ENCODE results near the gene SAMD4A.

Gene SAMD4A

DNA sequence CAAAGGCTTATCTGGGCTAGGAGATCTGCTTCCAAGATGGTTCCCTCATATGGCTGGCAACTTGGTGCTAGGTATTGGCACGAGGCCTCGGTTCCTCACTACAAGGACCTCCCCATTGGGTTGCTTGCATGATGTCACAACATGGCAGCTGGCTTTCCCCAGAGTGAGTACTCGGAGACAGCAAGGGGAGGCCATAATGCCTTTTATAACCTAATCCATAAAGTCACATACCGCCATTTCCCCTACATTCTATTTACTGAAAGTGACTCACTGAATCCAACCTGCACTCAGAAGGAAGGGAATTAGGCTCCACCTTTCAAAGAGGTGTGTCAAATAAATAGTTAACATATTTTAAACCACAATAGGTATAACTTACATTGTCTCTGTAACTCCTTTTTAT, 130.9 kb downstream of the SAMD4A start:
- no peak for DNase-seq (ENCODE audit: low read depth in 3 of 3, low spot score in 1 of 3)

DNA sequence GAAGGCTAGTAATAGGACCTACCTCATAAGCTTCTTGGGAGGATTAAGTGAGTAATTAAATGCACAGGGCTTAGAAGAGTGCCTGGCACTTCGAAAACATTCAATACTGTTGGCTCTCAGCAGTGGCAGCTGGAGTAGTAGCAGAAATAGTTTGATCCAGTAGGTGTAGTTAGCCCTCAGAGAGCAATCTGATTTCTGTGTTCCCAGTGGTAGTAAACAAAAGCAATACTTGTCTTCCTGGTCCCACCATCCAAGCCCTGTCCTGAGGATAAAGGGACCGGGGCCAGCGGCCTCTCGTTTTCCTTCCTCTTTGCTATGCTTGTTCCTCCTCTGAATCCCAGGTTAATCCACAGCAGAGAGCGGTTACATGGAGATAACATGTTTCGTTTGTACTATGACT, 131.6 kb downstream of the SAMD4A start:
- DNase-seq (ENCODE audit: low read depth in 3 of 3, low spot score in 1 of 3), result no peak

DNA sequence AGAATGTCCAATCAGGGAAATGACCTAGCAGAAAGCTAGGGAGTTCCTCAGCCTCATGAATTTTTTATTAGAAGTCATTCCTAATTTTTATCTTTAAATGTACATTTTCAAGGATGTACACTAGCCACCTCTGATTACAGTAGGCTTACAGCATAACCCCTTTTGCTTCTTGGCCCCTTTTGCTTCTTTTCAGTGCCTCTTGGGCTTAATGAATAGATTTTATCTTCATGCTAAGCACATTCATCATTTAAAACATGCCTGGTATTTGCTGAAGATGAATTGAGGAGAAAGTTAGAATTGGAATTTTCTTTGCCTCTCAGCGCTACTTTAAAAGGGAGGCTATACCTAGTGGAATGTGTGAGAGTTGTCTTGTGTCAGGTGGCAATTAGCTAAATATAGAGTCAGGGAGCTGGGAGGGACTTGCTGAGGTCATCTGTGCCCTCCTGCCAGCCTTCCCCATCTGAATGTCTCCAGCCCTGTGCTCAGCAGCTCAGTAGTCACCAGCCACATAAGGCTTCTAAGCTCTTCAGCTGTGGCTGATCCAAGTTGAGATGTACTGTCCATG, 132.1 kb downstream of the SAMD4A start:
- DNase-seq (ENCODE audit: low read depth in 3 of 3, low spot score in 1 of 3), result no peak

DNA sequence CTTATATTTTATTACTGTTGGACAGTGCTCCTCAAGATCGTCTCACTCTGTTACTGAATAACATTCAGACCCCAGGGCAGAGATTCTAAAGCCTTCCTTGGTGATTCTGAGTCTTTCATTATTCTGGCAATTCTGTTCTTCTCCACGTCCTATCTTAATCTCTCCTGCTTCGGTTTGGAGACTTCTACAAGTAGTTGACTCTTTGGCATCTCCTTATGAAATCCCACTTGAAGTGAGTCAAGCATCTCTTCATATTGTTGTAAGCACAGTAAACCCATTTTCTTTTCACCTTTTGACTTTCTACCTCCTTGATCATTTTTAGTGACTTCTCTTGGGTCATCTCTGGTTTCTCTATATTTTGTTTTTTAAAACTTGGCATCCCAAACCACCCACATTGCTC, 132.8 kb downstream of the SAMD4A start:
- no peak for DNase-seq (ENCODE audit: low read depth in 3 of 3, low spot score in 1 of 3)

DNA sequence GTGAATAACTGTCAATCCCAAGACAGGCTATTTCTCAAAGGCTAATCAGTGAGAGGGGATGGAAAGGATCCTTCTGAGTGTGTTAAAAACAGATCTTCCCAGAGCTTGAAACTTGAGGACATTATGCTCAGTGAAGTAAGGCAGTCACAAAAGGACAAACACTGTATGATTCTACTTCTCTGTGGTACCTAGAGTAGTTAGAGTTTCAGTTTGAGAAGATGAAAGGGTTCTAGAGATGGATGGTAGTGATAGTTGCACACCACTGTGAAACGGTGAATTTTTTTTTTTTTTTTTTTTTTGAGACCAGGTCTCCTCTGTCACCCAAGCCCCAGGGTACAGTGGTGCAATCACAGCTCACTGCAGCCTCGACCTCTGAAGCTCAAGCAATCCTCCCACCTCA, 133.8 kb downstream of the SAMD4A start:
- DNase-seq (ENCODE audit: low read depth in 3 of 3, low spot score in 1 of 3), result no peak

DNA sequence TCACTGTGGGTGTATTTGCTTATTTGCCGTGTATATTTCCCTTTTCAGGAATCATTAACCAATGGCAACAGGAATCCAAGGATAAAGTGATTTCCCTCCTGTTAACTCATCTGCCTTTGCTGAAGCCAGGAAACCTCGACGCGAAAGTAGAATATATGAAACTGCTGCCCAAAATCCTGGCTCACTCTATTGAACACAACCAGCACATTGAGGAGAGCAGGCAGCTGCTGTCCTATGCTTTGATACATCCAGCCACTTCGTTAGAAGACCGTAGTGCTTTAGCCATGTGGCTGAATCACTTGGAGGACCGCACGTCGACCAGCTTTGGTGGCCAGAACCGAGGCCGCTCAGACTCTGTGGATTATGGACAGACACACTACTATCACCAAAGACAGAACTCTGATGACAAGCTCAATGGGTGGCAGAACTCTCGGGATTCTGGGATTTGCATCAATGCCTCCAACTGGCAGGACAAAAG, 135.1 kb downstream of the SAMD4A start:
- DNase-seq (ENCODE audit: low read depth in 3 of 3, low spot score in 1 of 3), result no peak

DNA sequence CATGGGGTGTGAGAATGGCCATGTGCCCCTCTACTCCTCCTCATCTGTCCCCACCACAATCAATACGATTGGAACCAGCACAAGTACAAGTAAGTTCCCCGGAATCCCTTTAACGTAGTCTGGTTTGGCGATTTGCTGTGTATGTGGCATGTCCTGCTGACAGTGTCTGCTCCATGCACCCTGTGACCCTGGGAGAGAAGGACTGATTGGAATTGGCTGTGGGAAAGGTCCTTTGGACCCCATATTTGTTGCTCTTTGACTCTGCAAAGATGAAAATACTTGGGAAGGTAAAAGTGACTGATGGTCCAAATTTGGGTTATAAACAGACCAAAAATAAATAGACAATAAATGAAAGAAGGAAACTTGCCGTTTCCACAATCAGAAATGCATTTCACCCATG, 135.6 kb downstream of the SAMD4A start:
- DNase-seq (ENCODE audit: low read depth in 3 of 3, low spot score in 1 of 3), result no peak

DNA sequence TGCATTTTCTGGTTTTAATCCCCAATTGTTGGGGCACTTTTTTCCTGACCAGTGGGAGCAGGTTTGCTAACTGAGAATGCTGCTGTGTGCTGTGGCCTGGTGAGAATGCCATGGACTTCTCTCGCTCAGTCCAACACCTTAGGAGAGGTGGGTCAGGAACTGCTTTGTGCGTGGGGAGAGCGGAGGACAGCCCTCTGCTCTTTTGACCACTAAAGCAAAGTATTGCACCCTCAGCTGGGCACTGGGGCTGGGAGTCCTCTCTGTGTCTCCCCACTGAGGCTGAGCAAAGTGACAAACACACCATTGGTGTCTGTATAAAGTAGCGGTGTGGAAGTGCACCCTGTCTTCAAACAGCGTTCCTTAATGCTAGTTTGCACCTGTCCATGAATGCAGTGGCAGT, 136.2 kb downstream of the SAMD4A start:
- no peak for DNase-seq (ENCODE audit: low read depth in 3 of 3, low spot score in 1 of 3)

DNA sequence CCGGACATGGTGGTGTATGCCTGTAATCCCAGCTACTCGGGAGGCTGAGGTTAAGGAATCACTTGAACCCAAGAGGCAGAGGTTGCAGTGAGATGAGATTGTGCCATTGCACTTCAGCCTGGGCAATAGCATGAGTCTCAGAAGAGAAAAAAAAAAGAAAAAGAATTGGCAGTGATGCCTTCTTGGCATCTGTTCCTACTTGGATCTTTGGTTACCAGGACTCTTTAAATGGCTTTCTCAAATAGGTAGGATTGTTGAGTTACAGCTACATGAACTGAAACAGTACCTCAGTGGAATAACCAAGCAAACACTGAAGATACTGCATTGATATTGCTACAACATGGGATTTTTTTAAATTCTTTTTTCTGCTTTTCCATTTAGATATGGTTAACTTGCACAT, 136.8 kb downstream of the SAMD4A start:
- DNase-seq (ENCODE audit: low read depth in 3 of 3, low spot score in 1 of 3), result no peak

DNA sequence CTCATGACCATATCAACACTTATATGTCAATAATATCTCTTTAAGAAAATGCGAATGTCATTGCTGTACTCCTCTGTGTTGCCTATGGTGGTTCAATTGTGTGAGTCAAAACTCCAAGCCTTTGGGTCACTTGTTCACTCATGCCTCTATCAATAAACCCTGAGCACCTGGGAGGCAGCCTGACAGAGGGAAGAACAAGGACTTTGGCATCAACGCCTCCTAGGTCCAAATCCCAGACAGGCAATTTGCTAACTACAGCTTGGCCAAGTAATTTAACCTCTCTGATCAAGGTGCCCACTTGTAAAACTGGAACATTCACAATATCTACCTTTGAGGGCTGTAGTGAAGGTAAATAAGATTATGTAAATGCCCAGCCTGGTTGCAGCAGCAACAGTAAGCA, 137.8 kb downstream of the SAMD4A start:
- no peak for DNase-seq (ENCODE audit: low read depth in 3 of 3, low spot score in 1 of 3)

DNA sequence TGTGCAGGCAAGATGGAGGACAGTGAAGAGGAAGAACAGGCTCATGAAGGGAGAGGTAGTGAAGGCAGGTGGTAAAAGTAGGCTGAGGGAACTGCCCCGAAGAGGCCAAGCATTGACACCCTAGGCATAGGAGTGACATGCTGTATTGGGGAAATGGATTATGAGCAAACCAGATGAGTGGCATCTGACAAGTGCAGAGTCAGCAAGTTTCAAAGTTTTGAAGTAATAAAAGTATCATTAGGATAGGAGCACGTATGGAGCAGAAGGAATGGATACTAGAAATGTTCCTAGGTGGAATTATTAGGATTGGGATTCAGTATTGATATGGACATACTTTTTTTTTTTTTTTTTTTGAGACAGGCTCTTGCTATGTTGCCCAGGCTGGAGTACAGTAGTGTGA, 139.8 kb downstream of the SAMD4A start:
- DNase-seq (ENCODE audit: low read depth in 3 of 3, low spot score in 1 of 3), result no peak

DNA sequence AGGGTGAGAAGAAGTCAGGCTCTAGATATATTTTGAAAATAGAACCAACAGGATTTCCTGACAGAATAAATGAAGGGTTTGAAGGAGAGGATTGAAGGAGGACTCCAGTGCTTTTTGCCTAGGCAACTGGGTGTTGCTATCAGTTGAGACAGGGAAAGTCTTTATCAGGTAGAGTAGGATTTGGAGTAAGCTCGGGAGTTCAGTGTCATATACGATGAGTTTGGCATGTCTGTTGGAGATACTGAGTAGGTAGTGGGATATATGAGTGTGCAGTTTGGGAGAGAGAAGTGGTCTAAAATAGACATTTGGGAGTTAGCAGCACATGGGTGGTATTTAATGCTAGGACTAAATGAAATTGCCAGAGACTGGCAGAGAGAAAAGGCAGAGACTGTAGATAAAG, 141.2 kb downstream of the SAMD4A start:
- no peak for DNase-seq (ENCODE audit: low read depth in 3 of 3, low spot score in 1 of 3)

DNA sequence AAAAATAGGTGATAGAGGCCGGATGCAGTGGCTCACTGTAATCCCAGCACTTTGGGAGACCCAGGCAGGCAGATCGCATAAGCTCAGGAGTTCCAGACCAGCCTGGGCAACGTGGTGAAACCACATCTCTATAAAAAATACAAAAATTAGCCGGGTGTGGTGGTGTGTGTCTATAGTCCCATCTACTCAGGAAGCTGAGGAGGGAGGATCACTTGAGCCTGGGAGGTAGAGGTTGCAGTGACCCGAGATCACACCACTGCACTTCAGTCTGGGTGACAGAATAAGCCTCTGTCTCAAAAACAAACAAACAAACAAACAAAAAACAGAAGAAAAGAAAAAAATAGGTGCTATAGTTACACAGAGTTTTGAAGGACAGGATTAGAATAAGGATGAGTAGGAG, 142.1 kb downstream of the SAMD4A start:
- no peak for DNase-seq (ENCODE audit: low read depth in 3 of 3, low spot score in 1 of 3)

DNA sequence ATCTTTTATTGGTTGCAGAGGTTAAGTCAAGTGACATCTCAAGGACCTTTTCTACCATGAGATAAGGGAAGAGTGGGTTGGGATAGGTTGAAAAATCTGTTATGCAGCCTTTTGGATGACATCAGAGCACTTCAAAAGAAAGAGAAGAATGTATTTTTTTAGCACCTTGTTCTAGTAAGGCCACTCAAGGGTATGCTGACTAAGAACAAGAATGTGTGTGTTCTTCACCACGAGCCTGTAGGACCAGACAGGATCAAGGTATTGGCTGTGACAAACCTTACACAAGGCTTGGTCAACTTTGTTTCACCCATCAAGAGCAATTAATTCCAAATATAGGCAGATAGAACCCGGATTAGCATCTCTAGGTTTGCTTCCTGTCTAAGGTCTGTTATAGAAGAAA, 142.5 kb downstream of the SAMD4A start:
- DNase-seq (ENCODE audit: low read depth in 3 of 3, low spot score in 1 of 3), result no peak

DNA sequence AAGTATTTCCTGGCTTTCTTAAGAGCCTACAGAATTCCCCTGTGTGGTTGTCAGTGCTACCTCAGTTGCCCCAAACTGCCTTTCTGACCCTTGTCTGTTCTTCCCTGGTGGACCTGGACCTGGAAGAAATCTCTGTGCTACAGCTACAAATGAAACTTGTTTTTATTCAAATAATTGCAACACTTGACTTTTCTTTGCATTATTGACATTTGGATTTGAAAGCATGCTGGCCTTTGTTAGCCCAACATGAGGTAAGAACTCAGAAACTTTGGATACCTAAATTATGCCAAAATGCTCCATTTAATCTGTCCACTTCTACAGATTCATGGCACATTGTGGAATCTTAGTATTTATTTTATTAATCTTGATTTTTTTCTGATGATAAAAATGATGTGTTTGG, 142.9 kb downstream of the SAMD4A start:
- DNase-seq (ENCODE audit: low read depth in 3 of 3, low spot score in 1 of 3), result no peak

DNA sequence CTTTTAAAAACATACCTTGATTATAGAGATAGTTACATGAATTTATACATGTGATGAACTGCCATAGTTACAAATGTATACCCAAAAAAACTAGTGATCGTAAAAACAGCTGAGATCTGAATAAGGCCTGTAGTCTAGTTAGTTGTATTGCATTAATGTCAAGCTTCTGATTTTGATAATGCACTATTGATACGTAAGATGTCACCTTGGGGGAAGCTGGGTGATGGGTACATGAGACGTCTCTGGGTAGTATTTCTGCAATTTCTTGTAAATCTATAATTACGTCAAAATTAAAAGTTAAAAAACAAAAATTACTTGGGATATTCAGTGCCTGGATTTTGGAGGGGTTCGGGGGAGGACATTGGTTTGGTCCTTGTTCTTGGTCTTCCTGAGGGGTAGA, 144.4 kb downstream of the SAMD4A start:
- no peak for DNase-seq (ENCODE audit: low read depth in 3 of 3, low spot score in 1 of 3)

DNA sequence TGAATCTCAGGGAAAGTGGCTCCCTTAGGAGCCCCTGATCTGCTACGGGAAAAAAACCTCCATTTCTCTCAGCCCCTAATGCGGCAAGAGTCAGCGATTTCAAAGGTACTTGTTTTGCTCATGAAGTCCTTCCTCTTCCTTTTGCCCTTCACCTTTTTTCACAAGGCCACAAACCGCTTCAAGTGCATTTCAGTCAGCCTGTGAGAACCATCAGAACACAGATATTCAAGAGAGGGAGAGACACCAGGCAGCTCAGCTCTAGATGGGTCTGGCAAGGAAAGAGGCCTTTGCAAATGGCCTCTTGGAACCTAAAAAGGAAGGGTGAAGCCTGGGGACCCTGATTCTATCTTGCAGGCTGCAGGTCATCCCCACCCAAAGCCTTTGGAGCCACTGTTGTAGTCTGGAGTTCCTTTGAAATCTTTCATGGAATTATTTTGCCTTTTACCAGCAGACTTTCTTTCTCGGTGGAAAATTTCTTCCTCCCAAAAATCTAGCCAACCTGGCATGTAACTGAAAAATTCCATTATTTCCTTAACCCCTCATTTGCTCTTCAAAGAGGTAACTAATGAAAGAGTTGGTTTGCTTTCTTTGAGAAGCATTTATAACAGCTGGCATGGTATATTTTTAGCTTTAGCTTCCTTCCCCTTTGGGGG, 145.0 kb downstream of the SAMD4A start:
- DNase-seq (ENCODE audit: low read depth in 3 of 3, low spot score in 1 of 3), result no peak

DNA sequence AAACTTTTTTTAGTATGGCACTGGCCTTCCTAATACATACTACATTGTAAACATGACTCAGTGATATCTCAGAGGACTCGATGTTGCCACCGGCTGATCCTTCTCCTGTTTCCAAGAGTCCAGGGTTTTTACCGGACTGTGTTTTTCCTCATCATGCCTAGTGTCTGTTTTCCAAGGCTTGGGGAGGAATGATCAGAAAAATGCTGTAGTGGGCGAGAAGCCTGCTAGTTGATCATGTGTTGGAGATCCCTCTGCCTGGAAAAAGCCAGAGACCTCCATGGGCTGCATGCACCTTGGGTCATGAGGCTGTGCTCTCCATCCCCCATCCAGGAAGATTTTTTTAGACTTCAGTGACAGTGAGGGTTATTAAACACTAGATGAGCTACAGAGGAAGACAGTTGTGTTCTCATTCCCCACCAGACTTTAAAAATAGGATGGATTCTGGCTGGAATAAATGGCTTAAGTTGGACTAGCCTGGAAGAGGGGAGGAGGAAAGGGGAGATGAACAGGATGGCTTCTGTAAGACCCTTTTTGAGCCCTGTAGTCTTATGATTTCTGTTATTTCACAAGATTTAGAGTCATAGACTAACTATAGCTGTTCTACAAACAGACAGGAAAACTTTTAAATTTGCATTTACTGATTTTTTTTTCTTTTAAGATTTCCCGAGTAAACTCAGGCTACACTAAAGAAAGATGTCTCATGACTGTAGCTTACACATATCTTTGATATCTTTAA, 145.7 kb downstream of the SAMD4A start:
- DNase-seq (ENCODE audit: low read depth in 3 of 3, low spot score in 1 of 3), result no peak

DNA sequence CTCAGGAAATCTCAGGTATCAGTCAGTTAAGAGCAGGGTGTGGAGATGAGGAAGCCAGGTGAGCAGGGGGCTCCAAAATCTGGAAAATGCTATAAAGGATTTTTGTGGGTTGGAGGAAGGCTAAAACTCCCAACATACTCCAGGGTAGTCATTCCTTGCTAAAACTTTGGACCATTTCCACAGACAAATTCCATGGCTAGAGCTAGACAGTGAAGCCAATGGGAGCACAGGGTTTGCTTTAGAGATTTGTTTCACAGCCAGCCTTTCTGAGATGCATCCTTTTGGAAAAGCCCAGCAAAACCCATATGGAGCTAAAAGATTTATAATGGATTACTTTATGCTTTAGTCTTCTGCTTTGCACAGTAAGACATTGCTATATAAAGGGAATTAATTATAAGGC, 146.5 kb downstream of the SAMD4A start:
- DNase-seq (ENCODE audit: low read depth in 3 of 3, low spot score in 1 of 3), result no peak

DNA sequence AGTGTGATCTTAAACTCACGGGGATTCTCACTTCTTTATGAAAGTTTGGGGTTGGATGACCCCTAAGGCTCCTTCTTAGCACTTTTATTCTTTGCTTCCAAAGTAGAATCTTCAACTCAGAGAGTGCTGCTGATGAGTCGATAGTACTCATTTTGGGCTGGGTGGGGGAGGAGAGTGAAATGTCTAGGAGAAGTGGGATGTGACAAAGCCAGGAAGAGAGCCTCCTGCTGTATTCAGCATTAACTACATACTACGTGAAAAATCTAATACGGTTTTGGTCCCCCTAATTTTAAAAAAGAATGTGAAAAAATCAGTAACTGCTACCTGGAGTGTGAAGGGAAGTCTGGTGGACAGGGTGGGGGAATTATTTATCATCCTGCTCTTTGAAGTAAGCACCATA, 148.3 kb downstream of the SAMD4A start:
- no peak for DNase-seq (ENCODE audit: low read depth in 3 of 3, low spot score in 1 of 3)

DNA sequence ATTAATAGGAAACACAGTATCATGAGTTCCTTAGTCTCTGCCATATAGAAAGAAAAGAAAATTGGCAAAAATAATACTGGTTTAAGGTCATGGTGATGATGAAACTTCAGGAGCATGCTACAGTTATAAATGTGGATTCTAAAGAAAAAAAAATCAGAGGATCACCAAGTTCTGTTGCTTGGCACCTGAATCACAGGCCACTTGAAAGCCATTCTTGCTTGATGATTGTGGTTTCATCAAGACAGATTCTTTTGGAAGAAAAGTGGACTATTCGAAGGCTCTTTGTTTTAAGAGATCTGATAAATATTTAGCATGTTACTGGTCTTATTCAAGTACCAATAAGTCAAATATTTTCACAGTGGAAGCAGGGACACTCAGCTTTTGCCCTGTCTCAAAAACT, 148.9 kb downstream of the SAMD4A start:
- no peak for DNase-seq (ENCODE audit: low read depth in 3 of 3, low spot score in 1 of 3)

DNA sequence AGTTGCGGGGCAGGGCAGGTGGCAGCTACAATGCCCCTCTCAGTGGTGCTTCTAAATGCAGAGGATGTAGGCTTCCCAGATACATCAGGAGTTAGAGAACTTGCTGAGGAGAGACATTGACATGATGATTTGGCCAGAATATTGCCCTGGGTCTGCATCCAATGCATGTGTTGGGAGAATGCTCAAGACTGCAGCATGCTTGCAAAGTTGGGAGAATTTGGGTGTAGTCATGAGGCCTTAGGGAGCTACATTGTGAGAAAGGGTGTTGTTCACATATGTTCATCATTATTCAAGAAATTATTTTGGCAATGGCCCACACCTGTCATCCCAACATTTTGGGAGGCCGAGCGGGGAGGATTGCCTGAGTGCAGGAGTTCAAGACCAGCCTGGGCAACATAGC, 149.9 kb downstream of the SAMD4A start:
- DNase-seq (ENCODE audit: low read depth in 3 of 3, low spot score in 1 of 3), result no peak

DNA sequence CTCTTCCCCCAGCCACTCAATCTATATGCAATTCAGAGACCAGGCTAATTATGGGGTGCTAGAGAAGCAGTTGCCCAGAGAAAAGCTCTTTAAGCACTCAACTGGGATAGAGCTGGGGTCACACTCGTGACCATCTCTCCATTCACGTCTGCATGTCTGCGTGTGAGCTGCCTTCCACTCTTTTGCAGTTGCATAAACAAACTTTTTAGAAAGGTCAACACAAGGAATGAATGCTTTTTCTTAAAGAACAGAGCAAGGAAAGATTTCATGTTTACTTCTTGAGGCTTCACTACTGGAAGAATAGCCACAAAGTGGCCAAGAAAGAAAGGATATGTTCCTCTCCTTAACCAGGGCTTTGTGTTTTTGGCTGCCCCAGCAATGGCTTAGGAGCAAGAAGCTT, 151.1 kb downstream of the SAMD4A start:
- no peak for DNase-seq (ENCODE audit: low read depth in 3 of 3, low spot score in 1 of 3)

Measured in stimulated activated CD4-positive, alpha-beta T cell treated with anti-CD3 and anti-CD28 coated beads, TNF-alpha, amount 100 ng/mL, for 1 hour (primary cell).